Astrocyte (in vitro differentiated cells and primary cell): Measurements from ENCODE around the gene RASA4B. TPM values are rescaled to one million over a fixed set of nuclear protein-coding genes. Genes with fewer than 3 reads are reported as not detected.

Experiments
- microRNA-seq: library from miRNA; unstranded; fragments of <30 nt; microRNA quantifications from one replicate; pipeline ENCODE4 v1.2.0, GENCODE V29; 2020
- total RNA-seq: library from RNA; stranded (reverse); gene quantifications from 2 replicates; pipeline ENCODE4 v1.2.1, GENCODE V29; 2021

Gene RASA4B
- total RNA-seq, 1 donor from 2014 or later, result 1.1 TPM

Small RNA genes within 50 kb of the gene (microRNA-seq; reads per million reads assigned to microRNA genes)
- gene MIR4467 (3.3 reads per million, percentile 9 among the genes with 10 or more reads in this experiment), gene MIR5090 (5.5 reads per million, percentile 23 among the genes with 10 or more reads in this experiment)

Other genes with a start within 250 kb of the RASA4B start
- 3.4 and 5.6 TPM in 2 replicates for gene SH2B2, start 230.9 kb downstream of the RASA4B start, total RNA-seq
- not detected in 2 replicates for gene SPDYE6, start 161.3 kb downstream of the RASA4B start, total RNA-seq
- 35.1 and 37.3 TPM in 2 replicates for gene PRKRIP1, start 121.4 kb downstream of the RASA4B start, total RNA-seq
- gene ORAI2, start 84.2 kb downstream of the RASA4B start, total RNA-seq, result 57.6 and 64.4 TPM in 2 replicates
- gene ALKBH4, start 52.9 kb downstream of the RASA4B start, total RNA-seq, result 8.7 and 12.4 TPM in 2 replicates
- gene LRWD1, start 52.8 kb downstream of the RASA4B start, total RNA-seq, result 26.2 and 28.5 TPM in 2 replicates
- 36.9 and 41.4 TPM in 2 replicates for gene POLR2J, start 38.9 kb downstream of the RASA4B start, total RNA-seq
- 3.3 and 3.4 TPM in 2 replicates for gene UPK3BL2, start 25.9 kb upstream of the RASA4B start, total RNA-seq
- not detected in 2 replicates for gene SPDYE2, start 33.4 kb upstream of the RASA4B start, total RNA-seq
- gene POLR2J3, start 54.8 kb upstream of the RASA4B start, total RNA-seq, result 10.0 and 12.2 TPM in 2 replicates
- gene RASA4, start 99.0 kb upstream of the RASA4B start, total RNA-seq, result 5.0 and 7.2 TPM in 2 replicates
- 9.1 and 12.2 TPM in 2 replicates for gene UPK3BL1, start 125.0 kb upstream of the RASA4B start, total RNA-seq
- gene SPDYE2B, start 132.5 kb upstream of the RASA4B start, total RNA-seq, result not detected in 2 replicates
- gene POLR2J2, start 153.9 kb upstream of the RASA4B start, total RNA-seq, result 3.1 and 3.6 TPM in 2 replicates
- gene FAM185A, start 231.2 kb upstream of the RASA4B start, total RNA-seq, result 4.6 and 4.9 TPM in 2 replicates